ENCODE measurements around the gene ABITRAM. TPM values are rescaled to one million over a fixed set of nuclear protein-coding genes. Genes with fewer than 3 reads are reported as not detected.
"Not testable (repeated sequence)": the region's sequence is repeated elsewhere in the genome, so short reads cannot be mapped to it uniquely, and the experiment has no call there.

ABITRAM gene, protein sequence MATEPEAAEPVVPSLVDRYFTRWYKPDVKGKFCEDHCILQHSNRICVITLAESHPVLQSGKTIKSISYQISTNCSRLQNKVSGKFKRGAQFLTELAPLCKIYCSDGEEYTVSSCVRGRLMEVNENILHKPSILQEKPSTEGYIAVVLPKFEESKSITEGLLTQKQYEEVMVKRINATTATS
- polyA plus RNA-seq (ENCODE audit: insufficient read length in 4 of 4), result 10 to 100 TPM; 28.0 to 37.5 (median 32.1) TPM

GRCh38 chr9:108934323-108934893 lies at the start of gene ABITRAM:
Gene ABITRAM, plus strand, starts transcription at chr9:108934400. Its CDS starts 87 bp downstream, at chr9:108934487.
- DNase-seq (ENCODE audit: low read depth in 4 of 4, low spot score in 2 of 4), result peak; percentile 71 to 79 (median 74)

DNA sequence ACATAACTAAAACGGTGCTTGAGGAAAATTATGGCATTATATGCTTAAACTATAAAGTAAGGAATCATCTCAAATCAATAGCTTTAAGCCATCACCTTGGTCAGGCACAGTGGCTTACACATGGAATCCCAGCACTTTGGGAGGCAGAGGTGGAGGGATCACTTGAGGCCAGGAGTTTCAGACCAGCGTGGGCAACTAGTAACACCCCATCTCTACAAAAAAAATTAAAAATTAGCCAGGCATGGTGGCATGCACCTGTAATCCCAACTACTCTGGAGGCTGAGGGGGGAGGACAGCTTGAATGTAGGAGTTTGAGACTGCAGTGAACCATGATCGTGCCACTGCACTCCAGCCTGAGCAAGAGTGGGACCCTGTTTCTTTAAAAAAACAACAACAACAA lies 49.5 kb upstream of the ABITRAM start:
- DNase-seq (ENCODE audit: low read depth in 4 of 4, low spot score in 2 of 4), result no peak

GRCh38 chr9:108885643-108886348 lies 48.4 kb upstream of the ABITRAM start:
- DNase-seq (ENCODE audit: low read depth in 4 of 4, low spot score in 2 of 4), result peak in 2 of 4 donors; percentile 7 to 12

DNA sequence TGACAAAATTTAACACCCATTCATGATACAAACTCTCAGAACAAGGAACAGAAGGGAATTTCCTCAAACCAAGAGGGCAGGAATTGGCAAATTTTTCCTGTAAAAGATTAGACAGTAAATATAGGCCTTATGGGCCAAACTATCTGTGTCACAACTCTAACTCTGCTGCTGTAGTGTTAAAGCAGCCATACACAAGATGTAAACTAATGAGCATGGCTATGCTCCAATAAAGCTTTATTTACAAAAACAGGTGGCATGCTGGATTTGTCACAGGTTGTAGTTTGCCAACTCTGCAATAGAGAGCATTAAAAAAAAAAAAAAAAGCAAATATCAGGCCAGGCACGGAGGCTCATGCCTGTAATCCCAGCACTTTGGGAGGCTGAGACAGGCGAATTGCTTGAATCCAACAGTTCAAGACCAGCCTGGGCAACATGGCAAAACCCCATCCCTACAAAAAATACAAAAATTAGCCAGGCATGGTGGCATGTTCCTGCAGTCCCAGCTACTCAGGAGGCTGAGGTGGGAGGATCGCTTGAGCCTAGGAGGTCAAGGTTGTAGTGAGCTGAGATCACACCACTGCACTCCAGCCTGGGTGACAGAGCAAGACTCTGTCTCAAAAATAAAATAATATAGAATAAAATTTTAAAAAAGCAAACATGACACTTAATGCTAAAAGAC lies 47.5 kb upstream of the ABITRAM start:
- not testable (repeated sequence) for DNase-seq (ENCODE audit: low read depth in 4 of 4, low spot score in 2 of 4)

GRCh38 chr9:108889649-108890067 lies 44.5 kb upstream of the ABITRAM start:
- DNase-seq (ENCODE audit: low read depth in 4 of 4, low spot score in 2 of 4), result no peak

DNA sequence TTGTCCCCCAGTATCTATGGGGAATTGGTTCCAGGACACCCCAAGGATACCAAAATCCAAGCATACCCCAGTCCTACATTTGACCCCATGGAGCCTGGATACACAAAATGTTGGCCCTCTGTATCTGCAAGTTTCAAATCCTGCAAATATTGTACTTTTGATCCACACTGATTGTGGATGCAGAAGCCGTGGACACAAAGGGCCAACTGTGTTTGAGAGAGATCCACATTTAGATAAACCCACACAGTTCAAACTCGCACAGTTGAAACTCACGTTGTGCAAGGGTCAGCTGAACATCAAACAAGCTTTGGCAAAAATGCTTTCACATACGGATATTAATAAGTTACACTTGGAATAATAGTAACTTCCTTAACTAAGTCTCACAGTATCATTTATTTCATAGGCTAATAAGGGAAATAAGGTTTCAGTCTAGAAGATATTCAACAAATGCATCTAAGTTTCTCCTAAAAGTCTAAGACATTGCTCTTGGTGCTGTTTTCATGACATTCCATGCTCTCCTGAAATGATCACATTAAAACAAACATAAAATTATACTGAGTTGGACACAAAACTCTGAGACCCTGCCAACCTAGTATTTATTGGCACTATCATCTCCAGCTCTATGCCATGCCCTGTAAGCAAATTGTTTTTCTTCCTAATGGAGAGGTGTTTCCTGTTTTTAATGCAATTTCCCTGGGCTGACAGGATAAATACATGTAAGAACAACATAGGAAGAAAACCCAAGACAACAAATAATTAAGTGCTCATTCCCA lies 39.8 kb upstream of the ABITRAM start:
- no peak for DNase-seq (ENCODE audit: low read depth in 4 of 4, low spot score in 2 of 4)

DNA sequence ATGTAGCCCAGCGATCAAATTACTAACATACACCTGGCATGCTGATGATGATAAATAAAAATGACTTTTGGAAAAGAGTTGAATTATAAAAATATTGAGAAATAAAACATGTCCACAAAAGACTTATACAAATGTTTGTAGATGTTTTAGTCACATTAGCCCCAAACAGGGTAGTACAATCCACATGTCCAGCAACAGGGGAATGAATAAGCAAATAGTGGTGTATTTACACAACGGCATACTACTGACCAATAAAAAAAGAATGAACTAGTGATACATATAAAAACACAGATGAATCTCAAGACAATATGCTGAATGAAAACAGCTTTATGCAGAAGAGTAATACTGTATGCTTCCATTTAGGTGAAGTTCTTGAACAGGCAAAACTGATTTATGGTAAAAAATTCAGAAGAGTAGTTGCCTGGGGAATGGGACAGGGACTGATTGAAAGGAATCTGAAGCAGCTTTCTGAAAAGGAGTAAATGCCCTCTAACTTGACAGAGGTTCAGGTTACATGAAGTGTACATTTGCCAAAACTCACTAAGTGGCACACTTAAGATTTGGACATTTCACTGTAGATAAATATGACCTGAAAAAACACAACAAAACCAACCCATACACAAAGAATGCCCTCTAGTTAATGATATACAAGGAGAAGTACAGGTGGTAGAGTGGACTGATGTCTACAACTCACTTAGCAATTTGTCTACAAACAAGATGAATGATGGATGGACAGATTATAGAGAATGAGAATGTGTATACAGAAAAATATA lies 36.7 kb upstream of the ABITRAM start:
- no peak for DNase-seq (ENCODE audit: low read depth in 4 of 4, low spot score in 2 of 4)

GRCh38 chr9:108899023-108899695 lies 35.0 kb upstream of the ABITRAM start:
- DNase-seq (ENCODE audit: low read depth in 4 of 4, low spot score in 2 of 4), result not testable (repeated sequence)

DNA sequence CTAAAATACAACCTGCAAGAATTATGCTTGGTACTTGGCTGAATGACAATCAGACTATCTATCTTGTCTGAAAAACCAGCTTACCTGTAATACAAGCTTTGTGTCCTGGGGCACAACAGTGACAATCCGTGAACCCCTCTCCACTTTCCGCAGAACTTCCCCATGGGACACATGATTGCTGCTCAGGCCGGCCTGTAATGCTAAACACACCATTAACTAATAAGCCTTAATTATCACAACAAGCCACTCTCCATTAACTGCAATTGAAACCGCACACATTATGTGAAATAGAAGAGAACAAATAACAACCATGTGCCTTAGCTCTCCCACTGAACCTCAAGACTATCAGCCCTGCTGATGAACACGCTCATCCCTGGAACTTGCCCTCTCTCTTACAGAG lies 34.0 kb upstream of the ABITRAM start:
- DNase-seq (ENCODE audit: low read depth in 4 of 4, low spot score in 2 of 4), result no peak

GRCh38 chr9:108903420-108904103 lies 30.6 kb upstream of the ABITRAM start:
- no peak for DNase-seq (ENCODE audit: low read depth in 4 of 4, low spot score in 2 of 4)

- no peak for DNase-seq (ENCODE audit: low read depth in 4 of 4, low spot score in 2 of 4)
Measured at GRCh38 chr9:108904161-108904560, 30.0 kb upstream of the ABITRAM start.

DNA sequence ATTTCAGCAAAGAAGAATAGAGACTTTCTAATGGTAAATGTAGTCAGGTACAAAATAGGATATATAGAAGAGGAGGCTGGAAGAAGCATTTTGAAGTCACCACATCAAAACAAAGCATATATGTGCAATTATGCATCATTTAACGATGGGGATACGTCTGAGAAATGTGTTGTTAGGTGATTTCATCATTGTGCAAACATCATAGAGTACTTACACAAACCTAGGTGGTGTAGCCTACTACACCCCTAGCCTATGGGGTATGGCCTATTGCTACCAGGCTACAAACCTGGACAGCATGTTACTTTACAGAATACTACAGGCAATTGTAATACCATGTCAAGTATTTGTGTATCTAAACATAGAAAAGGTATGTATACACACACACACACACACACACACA lies 28.7 kb upstream of the ABITRAM start:
- DNase-seq (ENCODE audit: low read depth in 4 of 4, low spot score in 2 of 4), result no peak

- DNase-seq (ENCODE audit: low read depth in 4 of 4, low spot score in 2 of 4), result no peak
Measured at GRCh38 chr9:108910402-108910801, 23.8 kb upstream of the ABITRAM start.

DNA sequence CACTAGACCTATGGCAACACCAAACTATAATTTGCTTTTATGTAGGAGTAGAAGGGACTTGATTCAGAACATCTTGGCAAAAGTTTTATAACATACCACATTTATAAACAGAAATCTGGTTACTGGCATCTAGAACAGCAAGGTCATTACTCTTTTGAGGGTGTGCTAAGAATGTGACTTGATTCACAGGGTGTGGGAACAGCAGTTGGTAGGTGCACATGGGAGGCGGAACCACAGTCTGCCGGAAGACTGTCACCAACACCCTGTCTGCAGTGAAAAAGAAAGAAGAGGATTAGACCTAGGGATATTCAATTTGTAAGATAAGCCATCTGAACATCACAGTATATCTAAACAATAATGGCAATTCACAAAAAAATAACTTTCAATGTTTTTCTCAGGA lies 23.3 kb upstream of the ABITRAM start:
- no peak for DNase-seq (ENCODE audit: low read depth in 4 of 4, low spot score in 2 of 4)

GRCh38 chr9:108911820-108912219 lies 22.4 kb upstream of the ABITRAM start:
- no peak for DNase-seq (ENCODE audit: low read depth in 4 of 4, low spot score in 2 of 4)

GRCh38 chr9:108913391-108913790 lies 20.8 kb upstream of the ABITRAM start:
- DNase-seq (ENCODE audit: low read depth in 4 of 4, low spot score in 2 of 4), result no peak

GRCh38 chr9:108919517-108919916 lies 14.7 kb upstream of the ABITRAM start:
- DNase-seq (ENCODE audit: low read depth in 4 of 4, low spot score in 2 of 4), result no peak

DNA sequence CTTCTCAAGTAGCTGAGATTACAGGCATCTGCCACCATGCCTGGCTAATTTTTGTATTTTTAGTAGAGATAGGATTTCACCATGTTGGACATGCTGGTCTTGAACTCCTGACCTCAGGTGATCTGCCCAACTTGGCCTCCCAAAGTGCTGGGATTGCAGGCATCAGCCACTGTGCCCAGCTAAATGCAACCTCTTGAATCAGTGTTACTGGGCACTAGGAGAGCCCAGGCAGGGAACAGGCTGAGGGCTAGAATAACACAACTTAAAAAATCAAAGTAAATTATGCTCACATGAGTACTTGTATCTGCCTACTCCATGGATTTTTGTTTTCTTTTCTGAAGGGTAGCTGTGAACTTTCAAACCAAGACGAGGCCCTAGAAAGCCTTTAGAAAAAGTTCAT lies 13.8 kb upstream of the ABITRAM start:
- DNase-seq (ENCODE audit: low read depth in 4 of 4, low spot score in 2 of 4), result not testable (repeated sequence)

DNA sequence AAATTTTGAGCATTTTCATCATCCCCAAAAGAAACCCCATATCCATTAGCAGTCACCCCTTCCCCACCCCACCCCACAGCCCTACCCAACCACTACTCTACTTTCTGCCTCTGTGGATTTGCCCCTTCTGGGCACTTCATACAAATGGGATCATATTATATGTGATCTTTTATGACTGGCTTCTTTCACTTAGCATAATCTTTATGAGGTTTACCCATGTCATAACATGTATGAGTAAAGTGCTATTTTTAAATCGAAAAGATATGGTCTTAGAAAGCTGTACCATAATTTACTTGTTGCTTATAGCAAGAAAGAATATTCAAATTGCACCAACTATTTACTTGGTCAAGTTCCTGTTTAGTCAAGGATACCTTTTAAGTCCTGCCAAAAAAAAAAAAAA lies 13.0 kb upstream of the ABITRAM start:
- DNase-seq (ENCODE audit: low read depth in 4 of 4, low spot score in 2 of 4), result no peak
